ENCODE results near the gene SLC25A14. TPM values are rescaled to one million over a fixed set of nuclear protein-coding genes. Genes with fewer than 3 reads are reported as not detected.

SLC25A14 gene
- total RNA-seq, 1 donor: 9.3 TPM

GRCh38 chrX:130402208-130402684 is 62.5 kb downstream of the SLC25A14 start:
- DNase-seq (ENCODE audit: low read depth): no peak
- TF ChIP-seq CTCF (IDR thresholded peaks at IDR 0.05; ENCODE audit: insufficient read depth, low read length): no peak
- peak overlapping the region; percentile 80 for H3K4me3 ChIP-seq (ENCODE audit: low read depth, low read length)

- H3K4me3 ChIP-seq (ENCODE audit: low read depth, low read length): no peak overlapping the region
- peak; percentile 2 for DNase-seq (ENCODE audit: low read depth)
- no peak for TF ChIP-seq CTCF (IDR thresholded peaks at IDR 0.05; ENCODE audit: insufficient read depth, low read length)
These were observed 73.7 kb downstream of the SLC25A14 start for GRCh38 chrX:130413415-130413814.

DNA sequence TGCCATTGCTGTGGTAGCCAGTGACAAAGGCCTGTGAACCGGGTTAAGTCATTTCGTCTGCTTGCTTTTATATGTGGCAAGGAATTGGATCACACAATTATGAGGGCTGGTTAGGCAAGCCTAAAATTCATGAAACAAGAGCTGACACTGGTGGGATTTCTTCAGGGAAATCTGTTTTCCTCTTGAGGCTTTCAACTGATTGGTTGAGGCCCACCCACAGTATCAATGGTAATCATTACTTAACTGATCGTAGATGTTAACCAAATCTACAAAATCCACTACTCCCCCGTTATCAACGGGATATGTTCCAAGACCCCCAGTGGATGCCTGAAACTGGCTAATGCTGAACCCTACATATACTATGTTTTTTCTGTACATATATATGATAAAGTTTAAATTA is 75.1 kb downstream of the SLC25A14 start:
- no peak overlapping the region for H3K4me3 ChIP-seq (ENCODE audit: low read depth, low read length)
- TF ChIP-seq CTCF (IDR thresholded peaks at IDR 0.05; ENCODE audit: insufficient read depth, low read length): no peak
- DNase-seq (ENCODE audit: low read depth): no peak

- H3K4me3 ChIP-seq (ENCODE audit: low read depth, low read length): no peak overlapping the region
- TF ChIP-seq CTCF (IDR thresholded peaks at IDR 0.05; ENCODE audit: insufficient read depth, low read length): no peak
- DNase-seq (ENCODE audit: low read depth): no peak
These were observed 75.5 kb downstream of the SLC25A14 start for GRCh38 chrX:130415201-130415600.

GRCh38 chrX:130416785-130417184 is 77.1 kb downstream of the SLC25A14 start:
- H3K4me3 ChIP-seq (ENCODE audit: low read depth, low read length): no peak overlapping the region
- no peak for TF ChIP-seq CTCF (IDR thresholded peaks at IDR 0.05; ENCODE audit: insufficient read depth, low read length)
- DNase-seq (ENCODE audit: low read depth): no peak

DNA sequence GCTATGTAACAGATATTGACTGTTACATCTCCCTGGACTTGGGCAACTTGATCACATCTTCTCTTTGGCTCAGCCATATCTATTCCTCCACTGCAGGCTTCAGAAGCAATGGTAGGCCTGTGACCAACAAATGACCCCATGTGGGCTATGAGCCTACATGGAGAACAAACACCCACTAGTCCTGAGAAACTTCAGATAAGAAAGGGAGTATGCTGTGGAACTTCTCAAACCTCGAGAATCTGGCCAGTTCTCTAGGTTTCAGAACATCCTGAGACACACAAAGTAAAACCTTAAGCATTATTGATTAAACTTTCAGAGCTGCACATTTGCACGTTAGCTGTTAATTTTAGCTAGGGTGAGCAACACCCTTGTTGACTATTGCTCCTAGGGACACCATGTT is 78.3 kb downstream of the SLC25A14 start:
- DNase-seq (ENCODE audit: low read depth): no peak
- H3K4me3 ChIP-seq (ENCODE audit: low read depth, low read length): no peak overlapping the region
- TF ChIP-seq CTCF (IDR thresholded peaks at IDR 0.05; ENCODE audit: insufficient read depth, low read length): no peak

- no peak overlapping the region for H3K4me3 ChIP-seq (ENCODE audit: low read depth, low read length)
- TF ChIP-seq CTCF (IDR thresholded peaks at IDR 0.05; ENCODE audit: insufficient read depth, low read length): no peak
These were observed 79.0 kb downstream of the SLC25A14 start for GRCh38 chrX:130418740-130419139.

More at GRCh38 chrX:130418740-130419139, 79.0 kb downstream of the SLC25A14 start:
- no peak for DNase-seq (ENCODE audit: low read depth)
